Naive thymus-derived CD4-positive, alpha-beta T cell (primary cell): Measurements from ENCODE around the gene NUDT4. TPM values are rescaled to one million over a fixed set of nuclear protein-coding genes. Genes with fewer than 3 reads are reported as not detected.

Experiments used
- ATAC-seq: fragments of 150-1000 bp; cut with Tn5 transposase; 2 replicates; pipeline ENCODE4 v1.10.0; 2021; ENCODE audit warnings: mild to moderate bottlenecking, moderate library complexity
- CTCF ChIA-PET: fragments of 350-600 bp; sonication (Branson Sonifier 250); formaldehyde crosslinking; loops from one replicate; lab custom pipeline; 2021; ENCODE audit warnings: antibody characterized with exemption; lab: Charles Lee
- POLR2A ChIA-PET: fragments of 350-600 bp; sonication (Branson Sonifier 250); formaldehyde crosslinking; loops from one replicate; lab custom pipeline; 2021; ENCODE audit warnings: antibody characterized with exemption, inconsistent platforms; lab: Charles Lee
- DNase-seq, 9 donors: peaks; one replicate each; pipeline versions ENCODE4 v3.0.0 to v3.0.0-alpha.2; 2020 to 2022; ENCODE audit warnings: mixed read lengths in 1 of 9
- H3K27ac ChIP-seq: one replicate; pipeline ENCODE4 v1.7.0; 2013; ENCODE audit warnings: mild to moderate bottlenecking, low read depth, low read length, moderate library complexity
- H3K27me3 ChIP-seq, 2 donors: one replicate each; pipeline ENCODE4 v1.7.0; 2013; ENCODE audit warnings: low read length in 2 of 2, mild to moderate bottlenecking in 2 of 2, moderate library complexity in 2 of 2; ENCODE audit not compliant: control insufficient read depth in 2 of 2, insufficient read depth in 2 of 2
- H3K36me3 ChIP-seq, 3 experiments: 1 replicate in 2 of 3; 2 replicates in 1 of 3; pipeline ENCODE4 v1.7.0; 2013; ENCODE audit warnings: low read length in 3 of 3, mild to moderate bottlenecking in 3 of 3, moderate library complexity in 1 of 3; ENCODE audit not compliant: insufficient read depth in 3 of 3, control insufficient read depth in 2 of 3
- H3K4me1 ChIP-seq, 2 donors: one replicate each; pipeline ENCODE4 v1.7.0; 2013; ENCODE audit warnings: low read length in 2 of 2, mild to moderate bottlenecking in 2 of 2, moderate library complexity in 1 of 2; ENCODE audit not compliant: control insufficient read depth in 2 of 2, insufficient read depth in 2 of 2
- H3K4me3 ChIP-seq: 2 replicates; pipeline ENCODE4 v1.7.0; 2013; ENCODE audit warnings: mild to moderate bottlenecking, low read length
- H3K9me3 ChIP-seq, 3 experiments: 1 replicate in 2 of 3; 2 replicates in 1 of 3; pipeline ENCODE4 v1.7.0; 2013; ENCODE audit warnings: low read length in 3 of 3; ENCODE audit not compliant: control insufficient read depth in 2 of 3
- H3K27ac Mint-ChIP-seq, 9 donors: one replicate each; pipeline ENCODE4 v1.8.0; 2020 to 2022; ENCODE audit warnings: mixed read lengths in 9 of 9, mild to moderate bottlenecking in 8 of 9, moderate library complexity in 5 of 9, inconsistent platforms in 2 of 9
- H3K27me3 Mint-ChIP-seq, 5 donors: one replicate each; pipeline ENCODE4 v1.8.0; 2021 to 2022; ENCODE audit warnings: mixed read lengths in 5 of 5, mild to moderate bottlenecking in 1 of 5
- H3K36me3 Mint-ChIP-seq, 5 donors: one replicate each; pipeline ENCODE4 v1.8.0; 2020 to 2022; ENCODE audit warnings: mixed read lengths in 5 of 5, mild to moderate bottlenecking in 3 of 5, inconsistent platforms in 1 of 5
- H3K4me1 Mint-ChIP-seq, 7 donors: one replicate each; pipeline ENCODE4 v1.8.0; 2020 to 2022; ENCODE audit warnings: mixed read lengths in 7 of 7, mild to moderate bottlenecking in 3 of 7, inconsistent platforms in 1 of 7
- H3K4me3 Mint-ChIP-seq, 10 donors: one replicate each; pipeline ENCODE4 v1.8.0; 2020 to 2022; ENCODE audit warnings: mild to moderate bottlenecking in 10 of 10, mixed read lengths in 10 of 10, moderate library complexity in 6 of 10, inconsistent platforms in 2 of 10
- H3K9me3 Mint-ChIP-seq, 11 donors: one replicate each; pipeline ENCODE4 v1.8.0; 2020 to 2022; ENCODE audit warnings: mixed read lengths in 11 of 11, mild to moderate bottlenecking in 4 of 11, inconsistent platforms in 1 of 11, moderate library complexity in 1 of 11
- intact Hi-C, 2 donors: fragments of 100-400 bp; cut with micrococcal nuclease; formaldehyde crosslinking; loops; one replicate each; pipeline ENCODE4 v1.15.1; 2023
- polyA plus RNA-seq, 2 donors: library from polyadenylated mRNA; unstranded; fragments of 300-500 nt; fragmentation: Illumina TruSeq; gene quantifications; one replicate each; pipeline ENCODE4 v1.2.3, GENCODE V29; 2021
- total RNA-seq, 6 experiments: library from RNA in 5 of 6; stranded (reverse) in 5 of 6; gene quantifications; 1 replicate in 5 of 6; 2 replicates in 1 of 6; pipeline ENCODE4 v1.2.3 and lab custom pipeline; 2021 to 2026

NUDT4 gene
- total and polyA plus RNA-seq, 7 experiments from 2014 or later: 37.1 to 85.1 (median 51.2) TPM

GRCh38 chr12:93339695-93340094 lies 38.0 kb upstream of the NUDT4 start:
- Histone ChIP-seq H3K9me3 (no peaks in the 10 kb centered on the region), H3K36me3 (no peaks in the 10 kb centered on the region), H3K27me3 (no peaks in the 10 kb centered on the region), H3K4me3 (no peak overlapping the region), H3K4me1 (no peaks in the 10 kb centered on the region), H3K27ac (no peak overlapping the region)
- no peak for ATAC-seq
- H3K4me1 Mint-ChIP-seq: no peaks in the 10 kb centered on the region
- H3K27me3 Mint-ChIP-seq: no peaks in the 10 kb centered on the region
- CTCF ChIA-PET: no interaction called here
- intact Hi-C loops: no loop called here
- H3K36me3 Mint-ChIP-seq: no peaks in the 10 kb centered on the region
- POLR2A ChIA-PET: no interaction called here
- no peak overlapping the region for H3K4me3 Mint-ChIP-seq
- H3K27ac Mint-ChIP-seq: no peak overlapping the region
- no peak for DNase-seq
- no peaks in the 10 kb centered on the region for H3K9me3 Mint-ChIP-seq

DNA sequence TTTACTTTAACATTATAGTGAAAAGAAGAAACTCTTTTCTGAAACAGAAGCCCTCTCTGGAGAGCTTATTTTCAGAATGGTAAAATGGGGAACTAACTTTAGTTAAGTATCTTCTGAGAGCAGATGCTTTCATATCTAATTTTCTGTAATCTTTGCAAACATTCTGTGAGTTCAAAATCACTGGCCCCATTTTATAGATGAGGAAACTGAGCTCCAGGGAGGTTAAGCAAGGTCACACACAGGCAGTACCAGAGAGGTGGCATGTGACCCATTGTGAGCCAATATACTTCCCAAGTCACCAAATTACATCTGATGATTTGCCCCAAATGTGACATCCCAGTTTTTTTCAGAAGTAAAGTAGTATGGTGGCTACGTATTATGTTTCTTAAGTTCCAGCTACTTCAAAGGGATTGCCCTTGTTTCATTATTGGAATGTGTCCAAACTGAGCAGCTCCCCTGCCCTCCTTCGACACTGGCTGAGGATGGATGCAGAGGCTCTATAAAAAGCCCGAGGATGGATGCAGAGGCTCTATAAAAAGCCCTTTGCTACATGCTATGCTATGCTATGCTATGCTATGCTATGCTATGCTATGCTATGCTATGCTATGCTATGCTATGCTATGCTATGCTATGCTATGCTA lies 36.2 kb upstream of the NUDT4 start:
- DNase-seq (no peak), ATAC-seq (no peak)
- no peaks in the 10 kb centered on the region for H3K27me3 ChIP-seq
- CTCF ChIA-PET: no interaction called here
- no peak overlapping the region for H3K4me3 ChIP-seq
- no peaks in the 10 kb centered on the region for H3K4me1 ChIP-seq
- Mint-ChIP-seq H3K9me3 (no peaks in the 10 kb centered on the region), H3K4me1 (no peaks in the 10 kb centered on the region), H3K36me3 (no peaks in the 10 kb centered on the region), H3K27ac (no peak overlapping the region), H3K4me3 (no peak overlapping the region), H3K27me3 (no peaks in the 10 kb centered on the region)
- POLR2A ChIA-PET: no interaction called here
- H3K27ac ChIP-seq: no peak overlapping the region
- intact Hi-C loops: no loop called here
- no peaks in the 10 kb centered on the region for H3K9me3 ChIP-seq
- no peaks in the 10 kb centered on the region for H3K36me3 ChIP-seq

- Mint-ChIP-seq H3K4me3 (no peak overlapping the region), H3K4me1 (peaks cover 0 to 3% (median 0%) of the 10 kb centered on the region in 7 donors), H3K27ac (no peak overlapping the region), H3K36me3 (no peaks in the 10 kb centered on the region), H3K27me3 (peaks cover 0 to 6% (median 0%) of the 10 kb centered on the region in 5 donors), H3K9me3 (no peaks in the 10 kb centered on the region)
- DNase-seq (no peak), ATAC-seq (no peak)
- POLR2A ChIA-PET: no interaction called here
- Histone ChIP-seq H3K27ac (no peak overlapping the region), H3K27me3 (no peaks in the 10 kb centered on the region), H3K4me1 (no peaks in the 10 kb centered on the region), H3K4me3 (no peak overlapping the region), H3K36me3 (no peaks in the 10 kb centered on the region), H3K9me3 (no peaks in the 10 kb centered on the region)
- intact Hi-C loops: no loop called here
- CTCF ChIA-PET: no interaction called here
Observed at GRCh38 chr12:93347054-93347785, 30.5 kb upstream of the NUDT4 start.

- no peaks in the 10 kb centered on the region for H3K27me3 ChIP-seq
- peaks cover 0 to 10% (median 0%) of the 10 kb centered on the region in 5 donors for H3K27me3 Mint-ChIP-seq
Observed at GRCh38 chr12:93348575-93349435, 28.9 kb upstream of the NUDT4 start.

GRCh38 chr12:93351726-93352125 lies 26.0 kb upstream of the NUDT4 start:
- ChIA-PET POLR2A (interaction anchor here (1.6 kb wide), 1 partner anchor 12 kb away, joined by 4 read pairs; no protein-coding TSS in a partner anchor), CTCF (no interaction called here)
- Mint-ChIP-seq H3K4me3 (no peak overlapping the region), H3K36me3 (no peaks in the 10 kb centered on the region), H3K9me3 (no peaks in the 10 kb centered on the region), H3K27ac (no peak overlapping the region), H3K27me3 (peaks cover 0 to 10% (median 0%) of the 10 kb centered on the region in 5 donors), H3K4me1 (peaks cover 0 to 3% (median 0%) of the 10 kb centered on the region in 7 donors)
- Histone ChIP-seq H3K36me3 (no peaks in the 10 kb centered on the region), H3K9me3 (no peaks in the 10 kb centered on the region), H3K27me3 (peaks cover 0 to 3% of the 10 kb centered on the region in 2 donors), H3K4me1 (no peaks in the 10 kb centered on the region), H3K27ac (no peak overlapping the region), H3K4me3 (no peak overlapping the region)
- no peak for ATAC-seq
- intact Hi-C loops: no loop called here
- DNase-seq: no peak

More at GRCh38 chr12:93348575-93349435, 28.9 kb upstream of the NUDT4 start:
- ATAC-seq (no peak), DNase-seq (no peak)
- no peaks in the 10 kb centered on the region for H3K4me1 ChIP-seq
- no peaks in the 10 kb centered on the region for H3K36me3 Mint-ChIP-seq
- CTCF ChIA-PET: no interaction called here
- H3K4me1 Mint-ChIP-seq: peaks cover 0 to 3% (median 0%) of the 10 kb centered on the region in 7 donors
- no peak overlapping the region for H3K27ac Mint-ChIP-seq
- no peak overlapping the region for H3K4me3 Mint-ChIP-seq
- no peaks in the 10 kb centered on the region for H3K36me3 ChIP-seq
- intact Hi-C loops: no loop called here
- H3K9me3 Mint-ChIP-seq: no peaks in the 10 kb centered on the region
- no peak overlapping the region for H3K4me3 ChIP-seq
- no peak overlapping the region for H3K27ac ChIP-seq
- no peaks in the 10 kb centered on the region for H3K9me3 ChIP-seq
- POLR2A ChIA-PET: no interaction called here

DNA sequence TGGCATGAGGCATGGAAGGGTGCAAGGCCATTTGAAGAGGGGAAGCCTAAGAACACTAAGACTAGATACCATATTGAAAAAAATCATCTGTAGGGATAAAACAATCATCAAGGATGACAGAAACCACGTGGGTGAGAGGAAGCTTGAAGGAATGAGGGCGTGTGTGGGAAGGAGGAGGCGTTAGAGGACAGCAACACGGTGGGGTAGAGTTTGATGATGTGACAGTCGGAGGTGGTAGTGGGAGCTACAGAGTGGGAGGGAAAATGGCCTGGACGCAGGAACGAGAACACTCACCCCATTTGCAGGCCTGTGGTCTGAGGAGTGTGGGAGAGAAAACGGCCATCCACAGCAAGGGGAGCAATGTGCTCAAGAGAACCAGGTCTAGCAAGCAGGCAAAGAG lies 25.4 kb upstream of the NUDT4 start:
- intact Hi-C loops: no loop called here
- H3K36me3 Mint-ChIP-seq: no peaks in the 10 kb centered on the region
- H3K27ac ChIP-seq: no peak overlapping the region
- DNase-seq (no peak), ATAC-seq (no peak)
- H3K36me3 ChIP-seq: no peaks in the 10 kb centered on the region
- peaks cover 0 to 3% of the 10 kb centered on the region in 2 donors for H3K27me3 ChIP-seq
- H3K27me3 Mint-ChIP-seq: peaks cover 0 to 10% (median 0%) of the 10 kb centered on the region in 5 donors
- H3K9me3 Mint-ChIP-seq: no peaks in the 10 kb centered on the region
- ChIA-PET CTCF (no interaction called here), POLR2A (interaction anchor here (1.6 kb wide), 1 partner anchor 11 kb away, joined by 4 read pairs; no protein-coding TSS in a partner anchor)
- no peak overlapping the region for H3K27ac Mint-ChIP-seq
- H3K4me3 Mint-ChIP-seq: no peak overlapping the region
- H3K4me1 Mint-ChIP-seq: peaks cover 0 to 3% (median 0%) of the 10 kb centered on the region in 7 donors
- H3K9me3 ChIP-seq: no peaks in the 10 kb centered on the region
- no peak overlapping the region for H3K4me3 ChIP-seq
- H3K4me1 ChIP-seq: no peaks in the 10 kb centered on the region
